Measurements from ENCODE around the gene ATP11A. TPM values are rescaled to one million over a fixed set of nuclear protein-coding genes. Genes with fewer than 3 reads are reported as not detected.

The ATP11A gene
- total and polyA plus RNA-seq, 2 experiments from 2014 or later = 12.3 to 52.6 TPM

GRCh38 chr13:112771877-112772538 is 82.2 kb downstream of the ATP11A start:
- H3K9me2 ChIP-seq (ENCODE audit: insufficient read depth) = no peaks in the 10 kb centered on the region
- no peak overlapping the region for H2AFZ ChIP-seq
- peaks cover 60% of the 10 kb centered on the region for H3K4me1 Mint-ChIP-seq
- ATAC-seq = no peak
- H3K79me2 ChIP-seq (replicated peaks; ENCODE audit: insufficient read depth) = peaks cover 78% of the 10 kb centered on the region
- no peak for DNase-seq (ENCODE audit: low spot score)
- no peaks in the 10 kb centered on the region for H3K27me3 ChIP-seq (ENCODE audit: insufficient read depth)
- no peak overlapping the region; the same call in 2 of the 3 replicates for H3K4me3 Mint-ChIP-seq
- H3K36me3 ChIP-seq (ENCODE audit: insufficient read depth) = no peaks in the 10 kb centered on the region
- no peak overlapping the region for H3K4me3 ChIP-seq
- H3K4me1 ChIP-seq (ENCODE audit: insufficient read depth) = peaks cover 21% of the 10 kb centered on the region; the same call in 1 of the 2 replicates
- H3K4me2 ChIP-seq = no peak overlapping the region
- H4K20me1 ChIP-seq (replicated peaks; ENCODE audit: insufficient read depth) = peaks cover 25% of the 10 kb centered on the region; the same call in 1 of the 2 replicates
- peaks cover 7% of the 10 kb centered on the region for H3K27me3 Mint-ChIP-seq (ENCODE audit: insufficient read depth, low read depth, poor library complexity)
- no peak for TF ChIP-seq STAT1 (IDR thresholded peaks at IDR 0.05; ENCODE audit: unreplicated experiment)
- TF ChIP-seq POLR2AphosphoS5 (IDR thresholded peaks at IDR 0.05; ENCODE audit: low read depth) = no peak
- no peak for TF ChIP-seq ZNF331 (CRISPR knock-in tag; IDR thresholded peaks at IDR 0.05; ENCODE audit: low read depth)
- TF ChIP-seq ZNF462 (CRISPR knock-in tag; IDR thresholded peaks at IDR 0.05) = no peak
- no peak for TF ChIP-seq ZNF114 (CRISPR knock-in tag; IDR thresholded peaks at IDR 0.05)
- no peak for TF ChIP-seq REST (IDR thresholded peaks at IDR 0.05; ENCODE audit: unreplicated experiment)
- TF ChIP-seq CREB1 (CRISPR knock-in tag; IDR thresholded peaks at IDR 0.05; ENCODE audit: low read depth) = no peak
- no peak for TF ChIP-seq ETS1 (IDR thresholded peaks at IDR 0.05)
- no peak for TF ChIP-seq CTCF (conservative IDR thresholded peaks at IDR 0.05; ENCODE audit: low read depth in 2 of 2)
- TF ChIP-seq NANOG (IDR thresholded peaks at IDR 0.05; ENCODE audit: borderline replicate concordance) = no peak
- TF ChIP-seq EZH2 (IDR thresholded peaks at IDR 0.05; ENCODE audit: low read depth, unreplicated experiment) = no peak
- TF ChIP-seq EZH2phosphoT487 (IDR thresholded peaks at IDR 0.05; ENCODE audit: unreplicated experiment) = no peak
- TF ChIP-seq JUNB (IDR thresholded peaks at IDR 0.05; ENCODE audit: unreplicated experiment) = no peak
- H3K36me3 Mint-ChIP-seq (ENCODE audit: low read depth) = no peaks in the 10 kb centered on the region; the same call in 2 of the 3 replicates
- H3K9me3 Mint-ChIP-seq = no peaks in the 10 kb centered on the region
- H3K27ac Mint-ChIP-seq = no peak overlapping the region
- H3F3A ChIP-seq (replicated peaks; ENCODE audit: low read depth) = no peaks in the 10 kb centered on the region
- H3K27ac ChIP-seq (ENCODE audit: low read depth) = no peak overlapping the region

All from GM23338 (cell line).